IPS-15b (cell line): ENCODE data around the gene HAUS8.

Experiments
- H3K27me3 ChIP-seq: one replicate; pipeline ENCODE4 v1.6.1; 2013; ENCODE audit warnings: low read length; ENCODE audit not compliant: control insufficient read depth, insufficient read depth
- H3K36me3 ChIP-seq: one replicate; pipeline ENCODE4 v1.6.1; 2013; ENCODE audit warnings: low read length; ENCODE audit not compliant: control insufficient read depth, insufficient read depth
- H3K4me1 ChIP-seq: one replicate; pipeline ENCODE4 v1.6.1; 2013; ENCODE audit warnings: mild to moderate bottlenecking, low read length; ENCODE audit not compliant: control insufficient read depth, insufficient read depth
- H3K4me3 ChIP-seq: one replicate; pipeline ENCODE4 v1.5.1; 2013; ENCODE audit warnings: low read depth, low read length
- H3K9ac ChIP-seq: one replicate; pipeline ENCODE4 v1.6.1; 2013; ENCODE audit warnings: low read depth, mild to moderate bottlenecking, low read length
- H3K9me3 ChIP-seq: one replicate; pipeline ENCODE4 v1.6.1; 2013; ENCODE audit warnings: mild to moderate bottlenecking, low read length; ENCODE audit not compliant: control insufficient read depth, insufficient read depth

The HAUS8 gene

GRCh38 chr19:17002455-17002854 lies 72.8 kb downstream of the HAUS8 start:
- Histone ChIP-seq H3K4me3 (peak overlapping the region; percentile 50), H3K9me3 (peaks cover 3% of the 10 kb centered on the region), H3K4me1 (no peaks in the 10 kb centered on the region), H3K36me3 (no peaks in the 10 kb centered on the region), H3K9ac (no peak overlapping the region), H3K27me3 (no peaks in the 10 kb centered on the region)

- H3K4me3 ChIP-seq, result peak overlapping the region; percentile 50
- H3K27me3 ChIP-seq, result no peaks in the 10 kb centered on the region
- H3K4me1 ChIP-seq, result no peaks in the 10 kb centered on the region
- peaks cover 3% of the 10 kb centered on the region for H3K9me3 ChIP-seq
- no peaks in the 10 kb centered on the region for H3K36me3 ChIP-seq
- no peak overlapping the region for H3K9ac ChIP-seq
Measured at GRCh38 chr19:17001603-17002183, 73.6 kb downstream of the HAUS8 start.
